Activated T-cell treated with anti-CD3 and anti-CD28 coated beads, Interleukin-2, amount 50 U/mL, for 48 hours (primary cell): ENCODE results near the gene SRGAP3.

Experiments used
- DNase-seq, 2 experiments: peaks; one replicate each; pipeline ENCODE4 v3.0.0-alpha.2; 2020

SRGAP3 gene

GRCh38 chr3:9007213-9007612 is 242.2 kb downstream of the SRGAP3 start:
- DNase-seq = no peak

GRCh38 chr3:9000041-9000440 is 249.4 kb downstream of the SRGAP3 start:
- DNase-seq = no peak

GRCh38 chr3:8997151-8997550 is 252.3 kb downstream of the SRGAP3 start:
- no peak for DNase-seq

- no peak for DNase-seq
Observed at GRCh38 chr3:8996681-8997121, 252.7 kb downstream of the SRGAP3 start.

- no peak for DNase-seq
Observed at GRCh38 chr3:8996216-8996615, 253.2 kb downstream of the SRGAP3 start.

GRCh38 chr3:8994226-8994625 is 255.2 kb downstream of the SRGAP3 start:
- no peak for DNase-seq

- DNase-seq = no peak
Observed at GRCh38 chr3:8993331-8993730, 256.1 kb downstream of the SRGAP3 start.

GRCh38 chr3:8992854-8993253 is 256.6 kb downstream of the SRGAP3 start:
- no peak for DNase-seq

- DNase-seq = no peak
Observed at GRCh38 chr3:8992199-8992598, 257.2 kb downstream of the SRGAP3 start.

GRCh38 chr3:8990266-8991215 is 258.9 kb downstream of the SRGAP3 start:
- DNase-seq = no peak

- no peak for DNase-seq
Observed at GRCh38 chr3:8988791-8989558, 260.5 kb downstream of the SRGAP3 start.

- no peak for DNase-seq
Observed at GRCh38 chr3:8988384-8988655, 261.1 kb downstream of the SRGAP3 start.

- peak; percentile 74 to 75 for DNase-seq
Observed at GRCh38 chr3:8987645-8988383, 261.6 kb downstream of the SRGAP3 start.

GRCh38 chr3:8987226-8987625 is 262.2 kb downstream of the SRGAP3 start:
- no peak for DNase-seq

GRCh38 chr3:8986741-8987140 is 262.7 kb downstream of the SRGAP3 start:
- no peak for DNase-seq

GRCh38 chr3:8985876-8986275 is 263.6 kb downstream of the SRGAP3 start:
- DNase-seq = no peak

- DNase-seq = no peak
Observed at GRCh38 chr3:8985411-8985831, 264.0 kb downstream of the SRGAP3 start.

- DNase-seq = no peak
Observed at GRCh38 chr3:8984526-8984925, 264.9 kb downstream of the SRGAP3 start.

GRCh38 chr3:8984081-8984480 is 265.4 kb downstream of the SRGAP3 start:
- no peak for DNase-seq

GRCh38 chr3:8983591-8983990 is 265.9 kb downstream of the SRGAP3 start:
- no peak for DNase-seq

- DNase-seq = no peak
Observed at GRCh38 chr3:8983026-8983425, 266.4 kb downstream of the SRGAP3 start.

- no peak for DNase-seq
Observed at GRCh38 chr3:8982509-8982908, 266.9 kb downstream of the SRGAP3 start.

GRCh38 chr3:8981700-8982099 is 267.7 kb downstream of the SRGAP3 start:
- no peak for DNase-seq
